SU-DHL-6 (cell line): ENCODE data around the gene XIRP2.

Experiments used
- CTCF ChIP-seq: fragments of 200-600 bp; sonication (generic); IDR thresholded peaks from one replicate; pipeline ENCODE4 v1.5.1; 2017; ENCODE audit warnings: antibody characterized with exemption, mild to moderate bottlenecking, low read length, moderate library complexity; ENCODE audit not compliant: insufficient read depth, poor library complexity, severe bottlenecking
- EZH2phosphoT487 ChIP-seq: fragments of 200-600 bp; sonication (generic), shearing (Covaris generic); conservative IDR thresholded peaks from 2 replicates; pipeline ENCODE4 v1.6.1; 2018; ENCODE audit warnings: mild to moderate bottlenecking, antibody characterized with exemption, low read length, moderate library complexity, mixed read lengths

GRCh38 chr2:167192833-167193232 is 304.6 kb downstream of the XIRP2 start:
- TF ChIP-seq CTCF (no peak), EZH2phosphoT487 (no peak)
